Measurements from ENCODE around the gene AUTS2. TPM values are rescaled to one million over a fixed set of nuclear protein-coding genes. Genes with fewer than 3 reads are reported as not detected.

Gene AUTS2
- total and polyA plus RNA-seq, 2 experiments from 2014 or later: 3.0 to 4.4 TPM

DNA sequence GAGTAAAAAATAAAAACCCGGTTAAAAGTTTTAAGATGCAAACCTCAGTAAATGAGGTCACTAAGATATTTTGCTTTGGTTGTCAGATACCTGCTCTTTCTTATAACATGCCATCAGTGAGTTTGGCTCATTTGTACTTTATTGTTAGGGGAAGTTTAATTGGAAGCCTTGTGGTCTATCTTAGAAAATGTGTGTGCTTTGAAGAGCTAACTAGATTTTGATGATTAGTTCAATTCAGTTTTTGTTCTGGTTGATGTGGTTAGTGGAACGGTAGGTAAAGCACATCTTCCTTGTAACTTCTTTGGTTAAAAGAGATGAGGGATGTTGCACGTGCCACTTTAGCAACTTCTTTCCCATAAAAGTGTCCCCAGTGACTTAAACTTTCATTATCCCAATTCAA lies 1180.3 kb downstream of the AUTS2 start:
- Histone ChIP-seq H3K4me2 (ENCODE audit: unreplicated experiment) (no peak overlapping the region), H3K27ac (no peak overlapping the region), H3K9me3 (ENCODE audit: low read depth) (no peaks in the 10 kb centered on the region), H2AFZ (no peak overlapping the region), H3K9ac (no peak overlapping the region), H3K79me2 (ENCODE audit: insufficient read depth) (no peaks in the 10 kb centered on the region), H3K4me1 (ENCODE audit: insufficient read depth) (no peaks in the 10 kb centered on the region), H3K4me3 (no peak overlapping the region), H3K27me3 (replicated peaks; ENCODE audit: insufficient read depth) (no peaks in the 10 kb centered on the region), H3F3A (ENCODE audit: insufficient read depth) (no peaks in the 10 kb centered on the region), H3K9me2 (ENCODE audit: insufficient read depth) (no peaks in the 10 kb centered on the region), H3K36me3 (ENCODE audit: low read depth) (peaks cover 11% of the 10 kb centered on the region; the same call in 1 of the 2 replicates), H4K20me1 (ENCODE audit: insufficient read depth) (no peaks in the 10 kb centered on the region)
- no peak for TF ChIP-seq EZH2 (IDR thresholded peaks at IDR 0.05; ENCODE audit: insufficient read depth, poor library complexity, severe bottlenecking)
- TF ChIP-seq EZH2phosphoT487 (IDR thresholded peaks at IDR 0.05; ENCODE audit: insufficient read depth, low read depth): no peak
- 94 to 100% methylated on average over 3 of the region's 3 CpGs for WGBS, 2 experiments (ENCODE audit: low coverage in 1 of 2, low lambda C conversion rate in 2 of 2, missing lambda C conversion rate in 2 of 2)
- in situ Hi-C loops (cut with MboI): no loop called here
- DNase-seq: no peak

DNA sequence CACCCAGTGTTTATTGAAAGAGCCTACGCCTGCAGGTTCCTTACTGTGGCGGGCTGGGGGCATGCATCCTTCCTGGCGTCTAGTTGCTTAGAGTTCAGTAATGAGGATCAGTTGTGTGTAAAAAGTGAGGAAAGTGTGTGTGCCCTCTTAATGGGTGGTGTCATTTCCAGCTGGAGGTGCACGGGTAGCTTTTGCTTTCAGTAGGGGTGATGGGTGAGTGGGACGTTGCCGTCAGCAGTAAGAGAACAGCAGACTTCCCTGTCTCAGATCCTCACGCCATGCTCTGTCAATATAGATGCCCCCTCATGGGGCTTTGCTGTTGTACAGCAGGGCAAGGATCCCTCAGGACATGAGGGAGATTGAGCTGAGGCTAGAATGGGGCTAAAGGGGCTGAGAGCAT lies 1181.0 kb downstream of the AUTS2 start:
- Histone ChIP-seq H2AFZ (no peak overlapping the region), H3K4me1 (ENCODE audit: insufficient read depth) (no peaks in the 10 kb centered on the region), H3K36me3 (ENCODE audit: low read depth) (peaks cover 11% of the 10 kb centered on the region; the same call in 1 of the 2 replicates), H3K9me3 (ENCODE audit: low read depth) (no peaks in the 10 kb centered on the region), H3F3A (ENCODE audit: insufficient read depth) (no peaks in the 10 kb centered on the region), H3K79me2 (ENCODE audit: insufficient read depth) (no peaks in the 10 kb centered on the region), H4K20me1 (ENCODE audit: insufficient read depth) (no peaks in the 10 kb centered on the region), H3K9me2 (ENCODE audit: insufficient read depth) (no peaks in the 10 kb centered on the region), H3K27ac (no peak overlapping the region), H3K4me3 (no peak overlapping the region), H3K27me3 (replicated peaks; ENCODE audit: insufficient read depth) (no peaks in the 10 kb centered on the region), H3K9ac (no peak overlapping the region), H3K4me2 (ENCODE audit: unreplicated experiment) (no peak overlapping the region)
- TF ChIP-seq EZH2 (IDR thresholded peaks at IDR 0.05; ENCODE audit: insufficient read depth, poor library complexity, severe bottlenecking) (no peak), EZH2phosphoT487 (IDR thresholded peaks at IDR 0.05; ENCODE audit: insufficient read depth, low read depth) (no peak)
- no peak for DNase-seq
- WGBS, 2 experiments (ENCODE audit: low coverage in 1 of 2, low lambda C conversion rate in 2 of 2, missing lambda C conversion rate in 2 of 2): 94 to 97% methylated on average over 7 of the region's 7 CpGs
- in situ Hi-C loops (cut with MboI): no loop called here

DNA sequence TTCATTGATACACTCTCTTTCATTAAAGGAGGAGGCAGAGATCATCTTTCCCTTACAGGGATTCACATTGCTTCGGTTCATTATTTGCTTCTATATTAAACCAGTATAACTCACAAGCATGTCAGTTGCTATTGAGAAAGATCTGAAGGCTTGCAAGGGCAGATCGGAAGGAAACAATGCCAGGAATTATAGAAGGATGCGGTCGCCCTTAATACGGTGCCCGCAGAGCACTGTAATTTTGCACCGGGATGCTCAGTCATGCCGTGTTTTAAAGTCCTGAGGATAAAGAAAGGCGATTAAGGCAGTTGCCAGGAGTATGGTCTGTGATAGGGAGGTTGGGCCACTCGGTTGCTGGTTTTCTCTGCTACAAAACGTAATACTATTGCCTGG lies 1183.6 kb downstream of the AUTS2 start:
- H3K9me2 ChIP-seq (ENCODE audit: insufficient read depth): no peaks in the 10 kb centered on the region
- peaks cover 22% of the 10 kb centered on the region; the same call in 1 of the 2 replicates for H3K36me3 ChIP-seq (ENCODE audit: low read depth)
- no peak overlapping the region for H3K9ac ChIP-seq
- TF ChIP-seq EZH2phosphoT487 (IDR thresholded peaks at IDR 0.05; ENCODE audit: insufficient read depth, low read depth): no peak
- TF ChIP-seq EZH2 (IDR thresholded peaks at IDR 0.05; ENCODE audit: insufficient read depth, poor library complexity, severe bottlenecking): no peak
- H3K4me3 ChIP-seq: no peak overlapping the region
- no peaks in the 10 kb centered on the region for H3K9me3 ChIP-seq (ENCODE audit: low read depth)
- no peak overlapping the region for H3K4me2 ChIP-seq (ENCODE audit: unreplicated experiment)
- 89 to 95% methylated on average over 11 of the region's 11 CpGs for WGBS, 2 experiments (ENCODE audit: low coverage in 1 of 2, low lambda C conversion rate in 2 of 2, missing lambda C conversion rate in 2 of 2)
- in situ Hi-C loops (cut with MboI): no loop called here
- H3F3A ChIP-seq (ENCODE audit: insufficient read depth): no peaks in the 10 kb centered on the region
- no peak overlapping the region for H2AFZ ChIP-seq
- H3K27ac ChIP-seq: no peak overlapping the region
- H3K79me2 ChIP-seq (ENCODE audit: insufficient read depth): no peaks in the 10 kb centered on the region
- DNase-seq: no peak
- no peaks in the 10 kb centered on the region for H3K27me3 ChIP-seq (replicated peaks; ENCODE audit: insufficient read depth)
- no peaks in the 10 kb centered on the region for H4K20me1 ChIP-seq (ENCODE audit: insufficient read depth)
- no peaks in the 10 kb centered on the region for H3K4me1 ChIP-seq (ENCODE audit: insufficient read depth)

DNA sequence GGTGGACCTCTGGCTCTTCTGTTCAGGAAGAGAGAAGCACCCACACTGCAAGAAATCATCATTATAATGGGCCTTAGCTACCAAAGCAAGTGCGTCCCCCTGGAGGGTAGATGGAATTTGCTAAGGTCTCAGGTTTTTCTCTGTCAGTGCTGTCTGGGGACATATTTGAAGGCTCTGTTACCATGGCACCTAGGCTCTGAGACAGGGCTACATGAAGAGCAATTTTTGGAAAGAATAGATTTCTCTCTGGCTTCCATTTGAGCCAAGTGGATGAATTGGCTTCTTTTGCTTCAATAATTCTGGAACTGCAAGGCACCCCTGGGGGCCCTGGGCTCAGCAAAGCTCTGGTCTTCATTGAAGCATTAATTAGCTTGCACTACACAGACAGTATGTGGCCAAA lies 1184.5 kb downstream of the AUTS2 start:
- H3K36me3 ChIP-seq (ENCODE audit: low read depth): peaks cover 22% of the 10 kb centered on the region; the same call in 1 of the 2 replicates
- H3K9me3 ChIP-seq (ENCODE audit: low read depth): no peaks in the 10 kb centered on the region
- no peak overlapping the region for H3K4me3 ChIP-seq
- no peaks in the 10 kb centered on the region for H3K79me2 ChIP-seq (ENCODE audit: insufficient read depth)
- no peak overlapping the region for H3K4me2 ChIP-seq (ENCODE audit: unreplicated experiment)
- no peak overlapping the region for H3K27ac ChIP-seq
- TF ChIP-seq EZH2phosphoT487 (IDR thresholded peaks at IDR 0.05; ENCODE audit: insufficient read depth, low read depth): no peak
- no peak for TF ChIP-seq EZH2 (IDR thresholded peaks at IDR 0.05; ENCODE audit: insufficient read depth, poor library complexity, severe bottlenecking)
- H4K20me1 ChIP-seq (ENCODE audit: insufficient read depth): no peaks in the 10 kb centered on the region
- DNase-seq: no peak
- in situ Hi-C loops (cut with MboI): no loop called here
- no peaks in the 10 kb centered on the region for H3K4me1 ChIP-seq (ENCODE audit: insufficient read depth)
- no peaks in the 10 kb centered on the region for H3F3A ChIP-seq (ENCODE audit: insufficient read depth)
- H2AFZ ChIP-seq: no peak overlapping the region
- no peaks in the 10 kb centered on the region for H3K27me3 ChIP-seq (replicated peaks; ENCODE audit: insufficient read depth)
- H3K9me2 ChIP-seq (ENCODE audit: insufficient read depth): no peaks in the 10 kb centered on the region
- no peak overlapping the region for H3K9ac ChIP-seq
- 93 to 100% methylated on average over 1 of the region's 1 CpG for WGBS, 2 experiments (ENCODE audit: low coverage in 1 of 2, low lambda C conversion rate in 2 of 2, missing lambda C conversion rate in 2 of 2)

DNA sequence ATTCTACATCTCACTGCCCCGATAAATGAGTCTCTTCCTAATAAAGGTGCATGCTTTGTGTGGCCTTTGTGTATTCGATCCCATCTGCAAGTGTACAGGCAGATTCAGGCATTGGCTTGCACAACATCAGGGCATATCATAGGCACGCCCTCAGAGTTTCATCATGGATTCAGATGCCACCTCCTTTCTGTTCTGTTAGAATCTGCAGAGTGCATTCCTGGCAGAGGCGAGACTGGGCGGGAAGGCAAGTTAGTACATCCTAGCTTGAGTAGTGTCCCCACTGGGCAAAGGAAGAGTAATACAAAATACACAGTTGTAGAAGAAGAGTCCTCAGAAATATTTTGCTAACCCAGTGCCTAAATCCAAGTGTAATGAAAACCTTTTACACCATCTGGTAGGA lies 1187.2 kb downstream of the AUTS2 start:
- peaks cover 15% of the 10 kb centered on the region; the same call in 1 of the 2 replicates for H3K36me3 ChIP-seq (ENCODE audit: low read depth)

More for the DNA sequence above, 1187.2 kb downstream of the AUTS2 start:
- 96 to 99% methylated on average over 5 of the region's 5 CpGs for WGBS, 2 experiments (ENCODE audit: low coverage in 1 of 2, low lambda C conversion rate in 2 of 2, missing lambda C conversion rate in 2 of 2)
- no peak for DNase-seq
- Histone ChIP-seq H3K4me1 (ENCODE audit: insufficient read depth) (no peaks in the 10 kb centered on the region), H3K4me2 (ENCODE audit: unreplicated experiment) (no peak overlapping the region), H2AFZ (no peak overlapping the region), H4K20me1 (ENCODE audit: insufficient read depth) (no peaks in the 10 kb centered on the region), H3K27me3 (replicated peaks; ENCODE audit: insufficient read depth) (no peaks in the 10 kb centered on the region), H3K9me2 (ENCODE audit: insufficient read depth) (no peaks in the 10 kb centered on the region), H3F3A (ENCODE audit: insufficient read depth) (no peaks in the 10 kb centered on the region), H3K4me3 (no peak overlapping the region), H3K9ac (no peak overlapping the region), H3K9me3 (ENCODE audit: low read depth) (no peaks in the 10 kb centered on the region), H3K79me2 (ENCODE audit: insufficient read depth) (no peaks in the 10 kb centered on the region), H3K27ac (no peak overlapping the region)
- TF ChIP-seq EZH2phosphoT487 (IDR thresholded peaks at IDR 0.05; ENCODE audit: insufficient read depth, low read depth) (no peak), EZH2 (IDR thresholded peaks at IDR 0.05; ENCODE audit: insufficient read depth, poor library complexity, severe bottlenecking) (no peak)
- in situ Hi-C loops (cut with MboI): no loop called here

Data from GM23248 (cell line).